SK-N-MC (cell line): ENCODE data around the gene PID1.

Source experiments
- EZH2 ChIP-seq: fragments of 200-600 bp; sonication (generic); IDR thresholded peaks from one replicate; pipeline ENCODE4 v1.6.1; 2017; ENCODE audit warnings: antibody characterized with exemption
- FOXP2 ChIP-seq: optimal IDR thresholded peaks from 2 replicates; pipeline ENCODE3; 2011; ENCODE audit warnings: mild to moderate bottlenecking, moderate library complexity; ENCODE audit not compliant: insufficient read depth; ENCODE audit errors: extremely low read length, control extremely low read depth
- POLR2AphosphoS5 ChIP-seq: IDR thresholded peaks from 2 replicates; pipeline ENCODE4 v1.6.1; 2012; ENCODE audit warnings: mild to moderate bottlenecking, low read depth, low read length, borderline replicate concordance

DNA sequence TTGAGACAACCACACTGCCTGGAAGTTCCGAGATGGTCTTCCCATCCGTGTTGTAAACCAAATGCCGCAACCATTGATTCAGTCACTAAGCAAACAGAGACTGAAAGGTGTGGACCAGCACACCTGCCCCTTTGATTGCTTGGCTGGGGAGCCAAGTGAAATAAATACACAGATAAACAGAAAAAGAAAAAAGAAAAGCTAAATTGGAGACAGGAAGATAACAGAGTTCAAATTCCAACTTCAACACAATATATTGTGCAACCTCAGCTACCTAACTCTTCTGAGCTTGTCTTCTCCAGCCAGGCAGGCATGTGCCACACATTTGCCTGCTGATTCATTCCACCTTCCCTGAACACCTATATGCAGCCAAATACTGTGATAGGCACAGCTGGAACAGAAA is 110.9 kb downstream of the PID1 start:
- TF ChIP-seq POLR2AphosphoS5 = no peak
- no peak for TF ChIP-seq EZH2
- no peak for TF ChIP-seq FOXP2
